Trophoblast cell (in vitro differentiated cells and primary cell): ENCODE measurements around the gene CIB4.
A peak's percentile ranks its signal among the peaks of the same experiment; 100 is the strongest.

Experiments
- DNase-seq, 2 donors: peaks; one replicate each; pipeline ENCODE4 v3.0.0-alpha.2; 2016
- H2AFZ ChIP-seq: 2 replicates; pipeline ENCODE4 v1.6.1; 2013; ENCODE audit warnings: low read length, moderate library complexity, mild to moderate bottlenecking; ENCODE audit not compliant: insufficient read depth, poor library complexity
- H2AK5ac ChIP-seq: 2 replicates; pipeline ENCODE4 v1.6.1; 2013; ENCODE audit warnings: mild to moderate bottlenecking, low read length
- H2BK120ac ChIP-seq: 2 replicates; pipeline ENCODE4 v1.6.1; 2013; ENCODE audit warnings: low read length, mild to moderate bottlenecking, moderate library complexity; ENCODE audit not compliant: insufficient read depth, poor library complexity
- H2BK12ac ChIP-seq: 2 replicates; pipeline ENCODE4 v1.6.1; 2013; ENCODE audit warnings: mild to moderate bottlenecking, low read length, moderate library complexity
- H2BK5ac ChIP-seq: 2 replicates; pipeline ENCODE4 v1.6.1; 2013; ENCODE audit warnings: low read length, low read depth, moderate library complexity, mild to moderate bottlenecking; ENCODE audit not compliant: poor library complexity
- H3K14ac ChIP-seq: 2 replicates; pipeline ENCODE4 v1.6.1; 2013; ENCODE audit warnings: mild to moderate bottlenecking, low read length
- H3K18ac ChIP-seq: 2 replicates; pipeline ENCODE4 v1.6.1; 2013; ENCODE audit warnings: mild to moderate bottlenecking, low read length
- H3K23ac ChIP-seq: 2 replicates; pipeline ENCODE4 v1.6.1; 2013; ENCODE audit warnings: low read length
- H3K27ac ChIP-seq: 2 replicates; pipeline ENCODE4 v1.5.1; 2013; ENCODE audit warnings: low read depth, mild to moderate bottlenecking, inconsistent platforms, low read length, moderate library complexity
- H3K27me3 ChIP-seq: 2 replicates; pipeline ENCODE4 v1.6.1; 2013; ENCODE audit warnings: inconsistent platforms, mild to moderate bottlenecking, low read length, moderate library complexity; ENCODE audit not compliant: insufficient read depth
- H3K36me3 ChIP-seq, 2 experiments: 1 replicate in 1 of 2; 2 replicates in 1 of 2; pipeline ENCODE4 v1.6.1; 2013; ENCODE audit warnings: low read length in 2 of 2, mild to moderate bottlenecking in 2 of 2, moderate library complexity in 1 of 2; ENCODE audit not compliant: insufficient read depth in 2 of 2, control insufficient read depth in 1 of 2
- H3K4ac ChIP-seq: 2 replicates; pipeline ENCODE4 v1.6.1; 2013; ENCODE audit warnings: low read depth, mild to moderate bottlenecking, low read length, moderate library complexity
- H3K4me1 ChIP-seq, 2 experiments: 1 replicate in 1 of 2; 2 replicates in 1 of 2; pipeline ENCODE4 v1.6.1; 2013; ENCODE audit warnings: low read length in 2 of 2, mild to moderate bottlenecking in 2 of 2, moderate library complexity in 1 of 2; ENCODE audit not compliant: insufficient read depth in 2 of 2, control insufficient read depth in 1 of 2
- H3K4me2 ChIP-seq: 2 replicates; pipeline ENCODE4 v1.6.1; 2013; ENCODE audit warnings: inconsistent platforms, mild to moderate bottlenecking, low read length, moderate library complexity
- H3K4me3 ChIP-seq: 2 replicates; pipeline ENCODE4 v1.5.1; 2013; ENCODE audit warnings: mild to moderate bottlenecking, low read depth, low read length, inconsistent platforms
- H3K79me1 ChIP-seq: one replicate; pipeline ENCODE4 v1.6.1; 2013; ENCODE audit warnings: low read length
- H3K79me2 ChIP-seq: 2 replicates; pipeline ENCODE4 v1.6.1; 2013; ENCODE audit warnings: low read length, mild to moderate bottlenecking; ENCODE audit not compliant: control insufficient read depth, insufficient read depth, poor library complexity
- H3K9ac ChIP-seq: 2 replicates; pipeline ENCODE4 v1.6.1; 2013; ENCODE audit warnings: mild to moderate bottlenecking, low read length
- H3K9me3 ChIP-seq: 2 replicates; pipeline ENCODE4 v1.6.1; 2013; ENCODE audit warnings: low read depth, mild to moderate bottlenecking, control low read depth, inconsistent platforms, low read length; ENCODE audit not compliant: insufficient read depth
- H4K12ac ChIP-seq: 2 replicates; pipeline ENCODE4 v1.6.1; 2013; ENCODE audit warnings: low read depth, mild to moderate bottlenecking, low read length, moderate library complexity
- H4K8ac ChIP-seq: 2 replicates; pipeline ENCODE4 v1.6.1; 2013; ENCODE audit warnings: low read depth, mild to moderate bottlenecking, low read length, moderate library complexity
- H4K91ac ChIP-seq: one replicate; pipeline ENCODE4 v1.6.1; 2013; ENCODE audit warnings: low read depth, mild to moderate bottlenecking, low read length, moderate library complexity
- WGBS: extraction: QIAGEN DNeasy Blood & Tissue Kit; methylation state at CpG from one replicate; pipeline ENCODE4 v1.1.7; 2013; ENCODE audit warnings: missing lambda C conversion rate; ENCODE audit not compliant: insufficient read length, insufficient coverage; ENCODE audit errors: extremely low coverage; 5-methylcytosine and 5-hydroxymethylcytosine counted together

Gene CIB4

GRCh38 chr2:26653207-26654060 is 12.3 kb upstream of the CIB4 start:
- Histone ChIP-seq H3K4ac (no peak overlapping the region), H2AK5ac (no peak overlapping the region), H3K27ac (no peak overlapping the region), H3K4me3 (peak overlapping the region; percentile 54), H4K12ac (no peak overlapping the region), H3K36me3 (no peaks in the 10 kb centered on the region), H3K9ac (no peak overlapping the region), H3K18ac (no peak overlapping the region), H3K79me2 (no peaks in the 10 kb centered on the region), H2AFZ (no peak overlapping the region), H3K9me3 (peaks cover 2% of the 10 kb centered on the region), H3K27me3 (no peaks in the 10 kb centered on the region), H2BK120ac (no peak overlapping the region), H3K14ac (no peak overlapping the region), H4K8ac (no peak overlapping the region), H3K4me1 (no peaks in the 10 kb centered on the region), H3K79me1 (no peaks in the 10 kb centered on the region), H2BK12ac (no peak overlapping the region), H3K23ac (no peak overlapping the region), H3K4me2 (no peak overlapping the region), H2BK5ac (no peak overlapping the region), H4K91ac (no peak overlapping the region)
- no CpG with 5 or more reads among the region's 13 CpGs for WGBS
- no peak for DNase-seq

GRCh38 chr2:26652361-26653041 is 11.3 kb upstream of the CIB4 start:
- H4K91ac ChIP-seq: no peak overlapping the region
- no CpG with 5 or more reads among the region's 12 CpGs for WGBS
- H3K4me1 ChIP-seq: peaks cover 0 to under 1% of the 10 kb centered on the region in 2 experiments

GRCh38 chr2:26651799-26652198 is 10.6 kb upstream of the CIB4 start:
- Histone ChIP-seq H3K14ac (no peak overlapping the region), H3K9me3 (peaks cover 2% of the 10 kb centered on the region), H3K4me2 (no peak overlapping the region), H3K79me1 (peaks cover 3% of the 10 kb centered on the region), H3K4ac (no peak overlapping the region), H3K27me3 (no peaks in the 10 kb centered on the region), H3K36me3 (no peaks in the 10 kb centered on the region), H4K12ac (no peak overlapping the region), H3K18ac (no peak overlapping the region), H3K4me1 (peaks cover 0 to 4% of the 10 kb centered on the region in 2 experiments), H2BK120ac (no peak overlapping the region), H4K91ac (no peak overlapping the region), H3K27ac (no peak overlapping the region), H2BK12ac (no peak overlapping the region), H2AFZ (no peak overlapping the region), H3K23ac (no peak overlapping the region), H3K79me2 (no peaks in the 10 kb centered on the region), H3K9ac (no peak overlapping the region), H3K4me3 (no peak overlapping the region), H2BK5ac (no peak overlapping the region), H2AK5ac (no peak overlapping the region), H4K8ac (no peak overlapping the region)
- no peak for DNase-seq
- no CpG with 5 or more reads among the region's 7 CpGs for WGBS

More at GRCh38 chr2:26652361-26653041, 11.3 kb upstream of the CIB4 start:
- no peak overlapping the region for H2AFZ ChIP-seq
- no peak overlapping the region for H4K12ac ChIP-seq
- DNase-seq: no peak
- no peak overlapping the region for H4K8ac ChIP-seq
- no peak overlapping the region for H3K23ac ChIP-seq
- no peak overlapping the region for H3K9ac ChIP-seq
- H3K18ac ChIP-seq: no peak overlapping the region
- H3K79me2 ChIP-seq: no peaks in the 10 kb centered on the region
- no peak overlapping the region for H3K4me3 ChIP-seq
- H2BK120ac ChIP-seq: no peak overlapping the region
- no peak overlapping the region for H2BK12ac ChIP-seq
- no peak overlapping the region for H3K27ac ChIP-seq
- H3K4me2 ChIP-seq: no peak overlapping the region
- no peak overlapping the region for H3K4ac ChIP-seq
- H3K36me3 ChIP-seq: no peaks in the 10 kb centered on the region
- H3K79me1 ChIP-seq: no peaks in the 10 kb centered on the region
- H2AK5ac ChIP-seq: no peak overlapping the region
- peaks cover 2% of the 10 kb centered on the region for H3K9me3 ChIP-seq
- no peak overlapping the region for H3K14ac ChIP-seq
- H2BK5ac ChIP-seq: no peak overlapping the region
- H3K27me3 ChIP-seq: no peaks in the 10 kb centered on the region

- Histone ChIP-seq H3K79me2 (no peaks in the 10 kb centered on the region), H3K4me3 (no peak overlapping the region), H2AFZ (no peak overlapping the region), H3K18ac (no peak overlapping the region), H2BK120ac (no peak overlapping the region), H4K91ac (no peak overlapping the region), H3K4me1 (peaks cover 0 to 4% of the 10 kb centered on the region in 2 experiments), H2AK5ac (no peak overlapping the region), H3K4ac (no peak overlapping the region), H3K27me3 (no peaks in the 10 kb centered on the region), H4K8ac (no peak overlapping the region), H4K12ac (no peak overlapping the region), H3K9me3 (peaks cover 2% of the 10 kb centered on the region), H2BK5ac (no peak overlapping the region), H3K79me1 (peaks cover 3% of the 10 kb centered on the region), H3K9ac (no peak overlapping the region), H3K23ac (no peak overlapping the region), H3K27ac (no peak overlapping the region), H3K36me3 (no peaks in the 10 kb centered on the region), H2BK12ac (no peak overlapping the region), H3K4me2 (no peak overlapping the region), H3K14ac (no peak overlapping the region)
- DNase-seq: no peak
- WGBS: no CpG with 5 or more reads among the region's 7 CpGs
These were observed 10.3 kb upstream of the CIB4 start for GRCh38 chr2:26651470-26651771.
